Measurements from ENCODE around the gene SEC22A.

GRCh38 chr3:123310186-123310585, 108.4 kb downstream of the SEC22A start:
- TF ChIP-seq CTCF (conservative IDR thresholded peaks at IDR 0.05; ENCODE audit: low read length) = no peak
- no peak for TF ChIP-seq EZH2phosphoT487 (IDR thresholded peaks at IDR 0.05; ENCODE audit: borderline replicate concordance)
